ENCODE data around the gene GALNT7.

The GALNT7 gene

GRCh38 chr4:173272996-173273395, 104.4 kb downstream of the GALNT7 start:
- H3K27ac ChIP-seq = no peak overlapping the region
- no peak for TF ChIP-seq CTCF (conservative IDR thresholded peaks at IDR 0.05)

- TF ChIP-seq CTCF (conservative IDR thresholded peaks at IDR 0.05) = no peak
- no peak overlapping the region for H3K27ac ChIP-seq
Measured at GRCh38 chr4:173273941-173274340, 105.3 kb downstream of the GALNT7 start.

GRCh38 chr4:173274744-173275143, 106.1 kb downstream of the GALNT7 start:
- no peak for TF ChIP-seq CTCF (conservative IDR thresholded peaks at IDR 0.05)
- H3K27ac ChIP-seq = no peak overlapping the region

- no peak for TF ChIP-seq CTCF (conservative IDR thresholded peaks at IDR 0.05)
- no peak overlapping the region for H3K27ac ChIP-seq
Measured at GRCh38 chr4:173275150-173275549, 106.5 kb downstream of the GALNT7 start.

GRCh38 chr4:173277340-173277739, 108.7 kb downstream of the GALNT7 start:
- no peak for TF ChIP-seq CTCF (conservative IDR thresholded peaks at IDR 0.05)
- no peak overlapping the region for H3K27ac ChIP-seq

- no peak for TF ChIP-seq CTCF (conservative IDR thresholded peaks at IDR 0.05)
- H3K27ac ChIP-seq = no peak overlapping the region
Measured at GRCh38 chr4:173280998-173281397, 112.4 kb downstream of the GALNT7 start.

GRCh38 chr4:173281406-173282255, 113.0 kb downstream of the GALNT7 start:
- no peak overlapping the region for H3K27ac ChIP-seq
- TF ChIP-seq CTCF (conservative IDR thresholded peaks at IDR 0.05) = no peak
